Measurements from ENCODE around the gene STMN1.

GRCh38 chr1:25948641-25949040, 42.4 kb upstream of the STMN1 start:
- no peak for TF ChIP-seq CTCF (IDR thresholded peaks at IDR 0.05)
- TF ChIP-seq ZNF423 (CRISPR knock-in tag; IDR thresholded peaks at IDR 0.05), result no peak
- TF ChIP-seq ZNF121 (CRISPR knock-in tag; IDR thresholded peaks at IDR 0.05), result no peak
- TF ChIP-seq CBFB (CRISPR knock-in tag; IDR thresholded peaks at IDR 0.05; ENCODE audit: low read depth), result no peak
- no peak for TF ChIP-seq MAX (CRISPR knock-in tag; IDR thresholded peaks at IDR 0.05)
- no peak for TF ChIP-seq E2F5 (CRISPR knock-in tag; IDR thresholded peaks at IDR 0.05)
- TF ChIP-seq TCF7 (CRISPR knock-in tag; IDR thresholded peaks at IDR 0.05; ENCODE audit: low read depth), result no peak
- no peak for TF ChIP-seq FOXP1 (CRISPR knock-in tag; IDR thresholded peaks at IDR 0.05; ENCODE audit: borderline replicate concordance)
- TF ChIP-seq SP1 (CRISPR knock-in tag; conservative IDR thresholded peaks at IDR 0.05), result no peak
- TF ChIP-seq TEAD4 (CRISPR knock-in tag; IDR thresholded peaks at IDR 0.05), result no peak
